HL-60 (cell line): ENCODE data around the gene D2HGDH.

Experiments
- POLR2AphosphoS5 ChIP-seq: IDR thresholded peaks from 2 replicates; pipeline ENCODE4 v1.6.1; 2012; ENCODE audit warnings: low read depth
- REST ChIP-seq: IDR thresholded peaks from 2 replicates; pipeline ENCODE4 v1.6.1; 2012; ENCODE audit warnings: low read depth; ENCODE audit not compliant: insufficient replicate concordance

- TF ChIP-seq POLR2AphosphoS5 (peak; percentile 28; the same call in 1 of the 2 replicates), REST (no peak)
Observed at GRCh38 chr2:241724975-241725870, 9.2 kb upstream of the D2HGDH start.
